Upper lobe of left lung (tissue), 4 donors: ENCODE measurements around the gene STING1.

Experiments used
- EP300 ChIP-seq, 4 donors: sonication (generic); formaldehyde crosslinking; IDR thresholded peaks; one replicate each; pipeline ENCODE4 v1.5.1; 2017; ENCODE audit warnings: antibody characterized with exemption in 4 of 4, control low read depth in 2 of 4
- POLR2A ChIP-seq, 4 donors: fragments of 450-650 bp; IDR thresholded peaks; one replicate each; pipeline ENCODE4 v1.5.1; 2016 to 2017; ENCODE audit warnings: antibody characterized with exemption in 4 of 4, mild to moderate bottlenecking in 2 of 4
- POLR2AphosphoS5 ChIP-seq, 2 donors: sonication (generic); formaldehyde crosslinking; IDR thresholded peaks; one replicate each; pipeline ENCODE4 v1.5.1; 2017; ENCODE audit warnings: antibody characterized with exemption in 2 of 2
- TF ChIP-seq, protein P1 (sequence below), 6 experiments: fragments of 450-650 bp in 4 of 6; fragments of 200-600 bp in 2 of 6; sonication (generic) in 2 of 6; IDR thresholded peaks; one replicate each; pipeline ENCODE4 v1.5.1; 2016 to 2019; ENCODE audit warnings: antibody characterized with exemption in 6 of 6

DNA sequence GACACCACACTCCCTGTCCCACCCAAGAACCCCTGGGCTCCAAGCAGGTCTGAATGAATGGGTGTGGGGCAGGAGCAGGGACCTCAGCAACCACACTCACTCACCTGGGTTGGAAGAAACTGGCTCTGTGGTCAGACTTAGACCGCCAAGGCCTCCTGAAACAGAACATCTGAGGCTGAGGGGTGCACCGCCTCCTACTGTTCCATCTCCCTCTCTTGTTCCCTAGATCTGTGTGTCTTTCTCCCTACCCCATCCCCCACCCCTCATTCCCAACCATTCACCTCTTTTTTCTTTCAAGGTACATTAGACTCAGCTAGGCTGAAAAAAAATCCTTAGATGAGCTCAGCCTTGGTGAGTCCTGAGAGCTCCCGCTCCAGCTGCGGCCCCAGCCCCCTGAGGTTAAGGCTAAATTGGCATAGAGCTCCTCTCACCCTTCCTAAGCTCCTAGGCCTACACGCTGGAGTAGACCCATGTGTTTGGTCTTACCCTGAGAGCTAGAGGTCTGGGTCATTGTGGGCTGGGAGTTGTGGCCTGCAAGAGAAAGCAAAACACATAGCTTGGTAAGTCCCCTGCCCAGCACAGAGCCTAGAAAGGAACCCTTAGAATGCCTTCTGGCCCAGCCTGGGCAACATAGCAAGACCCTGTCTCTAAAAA, 24.8 kb downstream of the STING1 start:
- TF ChIP-seq POLR2A (IDR thresholded peaks at IDR 0.05) (no peak), EP300 (IDR thresholded peaks at IDR 0.05) (no peak), POLR2AphosphoS5 (IDR thresholded peaks at IDR 0.05) (no peak)
- TF ChIP-seq, protein P1, sequence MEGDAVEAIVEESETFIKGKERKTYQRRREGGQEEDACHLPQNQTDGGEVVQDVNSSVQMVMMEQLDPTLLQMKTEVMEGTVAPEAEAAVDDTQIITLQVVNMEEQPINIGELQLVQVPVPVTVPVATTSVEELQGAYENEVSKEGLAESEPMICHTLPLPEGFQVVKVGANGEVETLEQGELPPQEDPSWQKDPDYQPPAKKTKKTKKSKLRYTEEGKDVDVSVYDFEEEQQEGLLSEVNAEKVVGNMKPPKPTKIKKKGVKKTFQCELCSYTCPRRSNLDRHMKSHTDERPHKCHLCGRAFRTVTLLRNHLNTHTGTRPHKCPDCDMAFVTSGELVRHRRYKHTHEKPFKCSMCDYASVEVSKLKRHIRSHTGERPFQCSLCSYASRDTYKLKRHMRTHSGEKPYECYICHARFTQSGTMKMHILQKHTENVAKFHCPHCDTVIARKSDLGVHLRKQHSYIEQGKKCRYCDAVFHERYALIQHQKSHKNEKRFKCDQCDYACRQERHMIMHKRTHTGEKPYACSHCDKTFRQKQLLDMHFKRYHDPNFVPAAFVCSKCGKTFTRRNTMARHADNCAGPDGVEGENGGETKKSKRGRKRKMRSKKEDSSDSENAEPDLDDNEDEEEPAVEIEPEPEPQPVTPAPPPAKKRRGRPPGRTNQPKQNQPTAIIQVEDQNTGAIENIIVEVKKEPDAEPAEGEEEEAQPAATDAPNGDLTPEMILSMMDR (IDR thresholded peaks at IDR 0.05): no peak
